Stimulated activated CD8-positive, alpha-beta memory T cell treated with anti-CD3 and anti-CD28 coated beads, Interleukin-2, amount 100 ng/mL, for 1 hour (primary cell): Measurements from ENCODE around the gene CANT1.
A peak's percentile ranks its signal among the peaks of the same experiment; 100 is the strongest.
"Not testable (repeated sequence)": the region's sequence is repeated elsewhere in the genome, so short reads cannot be mapped to it uniquely, and the experiment has no call there.

ENCODE experiments used
- DNase-seq, 2 donors: peaks; one replicate each; pipeline ENCODE4 v3.0.0-alpha.2; 2020; ENCODE audit warnings: low read depth in 2 of 2

Gene CANT1

GRCh38 chr17:79027274-79027924 lies 17.8 kb upstream of the CANT1 start:
- DNase-seq = no peak

- no peak for DNase-seq
Measured at GRCh38 chr17:79026376-79027273, 17.1 kb upstream of the CANT1 start.

- no peak for DNase-seq
Measured at GRCh38 chr17:79024901-79025737, 15.6 kb upstream of the CANT1 start.

GRCh38 chr17:79023886-79024771 lies 14.6 kb upstream of the CANT1 start, which contains the start of gene C1QTNF1:
Gene C1QTNF1 (plus strand): TSS chr17:79024169. CDS start chr17:79043969, 19,800 bp downstream.
- DNase-seq = no peak

GRCh38 chr17:79023180-79023705 lies 13.7 kb upstream of the CANT1 start:
- no peak for DNase-seq

GRCh38 chr17:79022507-79022991 lies 13.0 kb upstream of the CANT1 start:
- DNase-seq = no peak

- not testable (repeated sequence) for DNase-seq
Measured at GRCh38 chr17:79021929-79022328, 12.4 kb upstream of the CANT1 start.

GRCh38 chr17:79020631-79021301 lies 11.2 kb upstream of the CANT1 start:
- DNase-seq = no peak

GRCh38 chr17:79019632-79020584 lies 10.3 kb upstream of the CANT1 start:
- DNase-seq = peak in 1 of 2 donors; percentile 13

- no peak for DNase-seq
Measured at GRCh38 chr17:79019261-79019631, 9.7 kb upstream of the CANT1 start.

- no peak for DNase-seq
Measured at GRCh38 chr17:79018370-79018695, 8.8 kb upstream of the CANT1 start.

GRCh38 chr17:79017546-79018369 lies 8.2 kb upstream of the CANT1 start:
- DNase-seq = no peak

- DNase-seq = no peak
Measured at GRCh38 chr17:79014158-79014758, 4.7 kb upstream of the CANT1 start.

- no peak for DNase-seq
Measured at GRCh38 chr17:79012563-79013134, 3.1 kb upstream of the CANT1 start.

GRCh38 chr17:79011451-79012147 lies 2.0 kb upstream of the CANT1 start:
- DNase-seq = no peak

- DNase-seq = no peak
Measured at GRCh38 chr17:79010304-79010646, 711 bp upstream of the CANT1 start.
